ENCODE data around the gene RCOR1.

RCOR1 gene

GRCh38 chr14:102731871-102732800 lies 139.7 kb downstream of the RCOR1 start:
- no peak overlapping the region for H3K27ac ChIP-seq
- TF ChIP-seq, protein P1, sequence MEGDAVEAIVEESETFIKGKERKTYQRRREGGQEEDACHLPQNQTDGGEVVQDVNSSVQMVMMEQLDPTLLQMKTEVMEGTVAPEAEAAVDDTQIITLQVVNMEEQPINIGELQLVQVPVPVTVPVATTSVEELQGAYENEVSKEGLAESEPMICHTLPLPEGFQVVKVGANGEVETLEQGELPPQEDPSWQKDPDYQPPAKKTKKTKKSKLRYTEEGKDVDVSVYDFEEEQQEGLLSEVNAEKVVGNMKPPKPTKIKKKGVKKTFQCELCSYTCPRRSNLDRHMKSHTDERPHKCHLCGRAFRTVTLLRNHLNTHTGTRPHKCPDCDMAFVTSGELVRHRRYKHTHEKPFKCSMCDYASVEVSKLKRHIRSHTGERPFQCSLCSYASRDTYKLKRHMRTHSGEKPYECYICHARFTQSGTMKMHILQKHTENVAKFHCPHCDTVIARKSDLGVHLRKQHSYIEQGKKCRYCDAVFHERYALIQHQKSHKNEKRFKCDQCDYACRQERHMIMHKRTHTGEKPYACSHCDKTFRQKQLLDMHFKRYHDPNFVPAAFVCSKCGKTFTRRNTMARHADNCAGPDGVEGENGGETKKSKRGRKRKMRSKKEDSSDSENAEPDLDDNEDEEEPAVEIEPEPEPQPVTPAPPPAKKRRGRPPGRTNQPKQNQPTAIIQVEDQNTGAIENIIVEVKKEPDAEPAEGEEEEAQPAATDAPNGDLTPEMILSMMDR (conservative IDR thresholded peaks at IDR 0.05), result no peak

DNA sequence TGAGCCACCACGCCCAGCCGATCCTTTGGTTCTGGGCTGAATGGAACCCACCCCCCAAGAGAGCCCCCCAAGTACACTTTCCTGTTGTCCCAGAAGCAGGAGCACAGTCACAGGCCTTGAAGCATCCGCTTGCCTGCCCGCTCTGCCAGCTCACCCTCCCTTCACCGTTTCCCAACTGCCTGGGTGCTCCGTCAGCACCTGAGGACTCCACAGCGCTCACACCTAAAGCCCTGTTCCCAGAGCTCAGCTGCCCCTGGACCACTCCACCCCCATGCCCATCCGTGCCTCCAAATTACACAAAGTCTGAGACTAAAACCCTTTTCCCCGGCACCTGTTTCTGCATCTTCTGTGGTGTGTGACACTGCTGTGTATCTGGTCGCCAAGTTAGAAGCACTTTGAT lies 140.5 kb downstream of the RCOR1 start:
- H3K27ac ChIP-seq, result no peak overlapping the region
- TF ChIP-seq, protein P1 (conservative IDR thresholded peaks at IDR 0.05), result no peak

GRCh38 chr14:102733326-102733725 lies 140.9 kb downstream of the RCOR1 start:
- H3K27ac ChIP-seq, result no peak overlapping the region
- TF ChIP-seq, protein P1 (conservative IDR thresholded peaks at IDR 0.05), result no peak

DNA sequence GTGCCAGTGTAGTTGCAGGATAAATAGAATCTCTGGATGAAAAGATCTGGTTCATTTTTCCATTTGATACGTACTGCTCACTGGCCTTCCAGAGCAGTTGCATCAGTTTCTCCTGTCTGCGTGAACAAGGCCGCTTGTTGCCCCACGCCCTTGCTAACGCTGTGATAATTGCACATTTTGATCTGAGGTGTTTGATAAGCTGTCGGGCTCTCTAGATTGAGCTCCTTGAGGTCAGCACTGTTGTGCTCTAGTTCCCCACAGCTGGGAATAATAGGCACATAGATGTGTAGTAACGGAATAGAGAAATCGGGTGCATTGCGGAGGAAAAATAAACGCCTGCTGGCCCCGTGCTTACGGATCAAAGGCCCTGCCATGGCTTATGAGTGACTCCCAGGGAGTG lies 142.0 kb downstream of the RCOR1 start:
- no peak overlapping the region for H3K27ac ChIP-seq

DNA sequence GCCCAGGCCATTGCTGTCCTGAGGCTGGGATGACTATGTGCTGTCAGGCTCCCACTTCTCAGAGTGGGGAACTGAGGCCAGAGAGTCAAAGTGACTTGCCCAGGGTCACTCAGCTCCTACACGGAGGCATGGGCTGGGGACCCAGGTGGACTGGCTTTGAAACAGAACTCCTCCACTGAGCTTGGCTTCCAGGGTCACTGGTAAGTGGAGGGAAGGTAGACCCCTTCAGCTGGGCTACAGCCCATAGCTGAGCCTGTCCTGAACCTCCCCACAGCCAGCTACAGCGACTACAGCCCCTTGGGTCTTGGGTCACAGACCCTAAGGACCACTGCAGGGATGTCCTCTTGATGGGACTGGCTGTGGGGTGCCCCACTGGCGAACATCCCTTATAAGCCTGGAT lies 144.5 kb downstream of the RCOR1 start:
- no peak overlapping the region for H3K27ac ChIP-seq
- TF ChIP-seq, protein P1 (conservative IDR thresholded peaks at IDR 0.05), result no peak

More for the DNA sequence above, 142.0 kb downstream of the RCOR1 start:
- TF ChIP-seq, protein P1 (conservative IDR thresholded peaks at IDR 0.05), result no peak

- TF ChIP-seq, protein P1 (conservative IDR thresholded peaks at IDR 0.05), result no peak
- no peak overlapping the region for H3K27ac ChIP-seq
Measured at GRCh38 chr14:102737402-102738372, 145.2 kb downstream of the RCOR1 start.

Measured in VCaP (cell line).